MG63 (cell line): ENCODE measurements around the gene EIPR1. TPM values are rescaled to one million over a fixed set of nuclear protein-coding genes. Genes with fewer than 3 reads are reported as not detected.

Source experiments
- DNase-seq: peaks from one replicate; pipeline ENCODE4 v3.0.0-alpha.2; 2020
- H3K27me3 ChIP-seq: fragments of 250-450 bp; sonication (Bioruptor Pico); 2 replicates; pipeline ENCODE4 v1.5.1; 2020; ENCODE audit warnings: mild to moderate bottlenecking, moderate library complexity
- H3K36me3 ChIP-seq: fragments of 250-450 bp; sonication (Bioruptor Pico); 2 replicates; pipeline ENCODE4 v1.5.1; 2020; ENCODE audit warnings: mild to moderate bottlenecking, moderate library complexity
- H3K4me3 ChIP-seq: fragments of 250-450 bp; sonication (Bioruptor Pico); 2 replicates; pipeline ENCODE4 v1.5.1; 2020; ENCODE audit warnings: mild to moderate bottlenecking, moderate library complexity
- H3K9me3 ChIP-seq: fragments of 250-450 bp; sonication (Bioruptor Pico); 2 replicates; pipeline ENCODE4 v1.5.1; 2020; ENCODE audit warnings: mild to moderate bottlenecking, moderate library complexity
- total RNA-seq: library from RNA; depleted of rRNA; stranded (reverse); fragments of >200 nt; shearing (Covaris generic); gene quantifications from 2 replicates; pipeline ENCODE4 v1.2.3, GENCODE V29; 2014; ENCODE audit warnings: low replicate concordance

Gene EIPR1
- total RNA-seq, 1 experiment from 2014 or later, result 78.7 TPM

DNA sequence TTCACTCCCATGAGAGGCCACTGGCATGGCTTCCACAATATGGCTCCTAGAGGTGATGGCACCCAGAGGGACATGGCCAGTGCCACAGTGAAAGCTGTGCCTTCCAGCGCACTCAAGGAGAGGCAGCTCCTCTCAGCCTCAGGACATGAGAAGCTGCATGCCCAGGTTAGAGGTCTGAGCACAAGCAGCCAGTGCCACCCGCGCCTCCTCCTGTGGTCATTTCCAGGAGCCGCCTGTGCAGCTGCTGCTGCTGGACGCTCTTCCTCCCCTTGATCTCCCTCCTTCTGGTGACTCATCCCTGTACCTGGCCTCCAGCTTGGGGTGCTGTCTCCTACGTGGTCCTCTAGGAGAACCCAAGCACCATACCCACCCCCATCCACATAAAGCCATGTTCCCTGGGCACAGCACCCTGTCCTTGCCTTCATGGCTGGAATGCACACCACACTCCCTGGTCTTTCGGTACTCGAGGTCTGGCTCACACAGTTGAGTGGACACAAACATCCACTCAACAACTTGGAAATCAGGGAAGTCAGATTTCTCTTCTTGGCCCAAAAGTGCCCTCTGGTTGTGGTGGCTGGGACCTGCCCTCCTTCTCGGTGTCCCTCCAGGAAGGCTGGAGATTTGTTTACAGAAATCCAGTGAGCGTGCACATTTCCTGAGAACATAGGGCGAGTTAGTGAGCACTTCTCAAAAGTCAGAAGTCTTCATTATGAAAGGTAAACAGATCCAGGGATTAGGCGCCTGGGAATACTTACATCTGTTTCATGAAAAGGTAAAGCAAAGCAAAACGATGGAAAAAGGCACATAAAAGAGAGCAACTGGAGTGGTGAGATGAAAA lies 96.7 kb downstream of the EIPR1 start:
- no peaks in the 10 kb centered on the region for H3K27me3 ChIP-seq
- no peaks in the 10 kb centered on the region for H3K36me3 ChIP-seq
- DNase-seq, result no peak
- H3K9me3 ChIP-seq, result no peaks in the 10 kb centered on the region; the same call in 1 of the 2 replicates
- H3K4me3 ChIP-seq, result no peak overlapping the region

DNA sequence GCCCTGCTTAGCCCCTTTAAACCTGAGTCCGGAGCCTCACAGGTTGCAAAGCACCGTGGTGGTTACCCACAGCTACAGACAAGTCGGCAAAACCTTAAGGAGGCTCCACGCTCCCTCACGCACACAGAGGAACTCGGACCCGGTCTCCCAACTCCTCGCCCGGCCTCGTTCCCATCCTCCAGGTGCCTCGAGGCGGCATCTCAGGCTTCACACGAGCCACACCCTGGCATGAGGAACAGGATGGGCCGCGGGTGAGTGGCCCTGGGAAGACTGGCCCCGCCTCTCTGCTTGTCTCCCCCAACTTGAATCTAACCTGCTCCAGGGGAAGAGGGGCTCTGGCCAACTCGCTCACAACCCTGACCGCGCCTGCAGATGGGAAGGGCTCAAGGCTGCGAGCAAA lies 97.4 kb downstream of the EIPR1 start:
- Histone ChIP-seq H3K36me3 (no peaks in the 10 kb centered on the region), H3K4me3 (no peak overlapping the region)
- DNase-seq, result no peak

DNA sequence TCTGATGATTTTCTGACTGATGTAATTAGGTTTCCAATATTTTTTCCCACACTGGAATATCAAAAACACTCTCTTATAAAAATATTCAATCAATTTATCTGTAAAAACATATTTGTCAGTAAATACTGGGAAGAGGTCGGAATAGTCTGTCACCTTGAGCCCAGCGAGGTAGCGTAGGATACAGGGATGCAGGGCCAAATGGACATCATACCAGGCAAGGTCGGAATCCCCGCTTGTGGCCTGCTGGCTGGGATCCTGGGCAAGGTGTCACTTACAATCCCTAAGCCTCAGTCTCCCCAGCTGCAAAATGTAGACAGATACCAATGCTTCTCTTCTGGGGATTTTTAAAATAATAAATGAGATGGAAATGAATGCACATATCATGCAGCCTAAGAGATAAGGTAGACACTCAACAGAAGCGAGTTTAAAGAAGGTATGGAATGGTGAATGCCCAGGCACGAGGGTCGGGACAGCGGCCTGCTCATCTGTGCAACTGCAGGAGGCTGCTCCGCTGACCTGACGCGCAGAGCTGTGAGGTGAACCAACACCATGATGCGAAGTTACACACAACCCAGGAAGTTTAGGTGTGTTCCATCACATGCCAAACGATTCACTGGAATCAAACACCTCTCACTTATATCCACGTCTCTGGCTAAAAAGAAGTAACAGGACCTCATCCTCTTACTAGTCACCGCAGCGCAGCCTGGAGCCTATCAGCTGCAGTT lies 98.2 kb downstream of the EIPR1 start:
- Histone ChIP-seq H3K4me3 (no peak overlapping the region), H3K27me3 (no peaks in the 10 kb centered on the region)

More for the DNA sequence above, 97.4 kb downstream of the EIPR1 start:
- H3K9me3 ChIP-seq, result no peaks in the 10 kb centered on the region; the same call in 1 of the 2 replicates
- no peaks in the 10 kb centered on the region for H3K27me3 ChIP-seq

GRCh38 chr2:3278521-3279218 lies 98.9 kb downstream of the EIPR1 start:
- Histone ChIP-seq H3K36me3 (no peaks in the 10 kb centered on the region), H3K27me3 (no peaks in the 10 kb centered on the region), H3K9me3 (peaks cover 5% of the 10 kb centered on the region), H3K4me3 (no peak overlapping the region)
- no peak for DNase-seq

More for the DNA sequence above, 98.2 kb downstream of the EIPR1 start:
- H3K9me3 ChIP-seq, result peaks cover 5% of the 10 kb centered on the region
- DNase-seq, result no peak
- H3K36me3 ChIP-seq, result no peaks in the 10 kb centered on the region

GRCh38 chr2:3277748-3278520 lies 99.7 kb downstream of the EIPR1 start:
- no peaks in the 10 kb centered on the region for H3K36me3 ChIP-seq
- peaks cover 6% of the 10 kb centered on the region for H3K9me3 ChIP-seq
- no peak overlapping the region for H3K4me3 ChIP-seq
- DNase-seq, result no peak
- H3K27me3 ChIP-seq, result no peaks in the 10 kb centered on the region

- Histone ChIP-seq H3K4me3 (no peak overlapping the region), H3K36me3 (no peaks in the 10 kb centered on the region), H3K27me3 (no peaks in the 10 kb centered on the region), H3K9me3 (peaks cover 10% of the 10 kb centered on the region)
- no peak for DNase-seq
Measured at GRCh38 chr2:3277050-3277747, 100.4 kb downstream of the EIPR1 start.

DNA sequence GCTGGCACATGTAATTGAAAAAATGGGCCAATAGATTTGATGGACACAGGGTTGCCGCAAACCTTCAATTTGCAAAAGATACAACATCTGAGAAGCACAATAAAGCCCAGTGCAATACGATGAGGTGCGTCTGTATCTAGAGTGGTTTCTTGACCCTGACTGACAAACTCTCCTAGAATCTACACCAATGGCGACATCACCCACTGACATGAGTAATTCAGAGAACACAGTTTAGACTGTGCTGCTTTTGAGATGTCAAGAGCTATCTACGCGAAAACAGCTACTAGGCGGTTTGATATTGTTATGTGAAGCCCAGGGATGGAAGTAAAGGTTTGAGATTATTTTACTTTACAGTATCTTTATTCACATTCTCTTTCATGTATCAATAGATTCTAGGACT lies 104.9 kb downstream of the EIPR1 start:
- H3K4me3 ChIP-seq, result no peak overlapping the region
- H3K36me3 ChIP-seq, result no peaks in the 10 kb centered on the region
- no peaks in the 10 kb centered on the region for H3K27me3 ChIP-seq
- H3K9me3 ChIP-seq, result peaks cover 12% of the 10 kb centered on the region
- no peak for DNase-seq

- no peaks in the 10 kb centered on the region for H3K36me3 ChIP-seq
- H3K27me3 ChIP-seq, result no peaks in the 10 kb centered on the region
- H3K9me3 ChIP-seq, result peaks cover 12% of the 10 kb centered on the region
- H3K4me3 ChIP-seq, result no peak overlapping the region
- no peak for DNase-seq
Measured at GRCh38 chr2:3270095-3270478, 107.5 kb downstream of the EIPR1 start.

DNA sequence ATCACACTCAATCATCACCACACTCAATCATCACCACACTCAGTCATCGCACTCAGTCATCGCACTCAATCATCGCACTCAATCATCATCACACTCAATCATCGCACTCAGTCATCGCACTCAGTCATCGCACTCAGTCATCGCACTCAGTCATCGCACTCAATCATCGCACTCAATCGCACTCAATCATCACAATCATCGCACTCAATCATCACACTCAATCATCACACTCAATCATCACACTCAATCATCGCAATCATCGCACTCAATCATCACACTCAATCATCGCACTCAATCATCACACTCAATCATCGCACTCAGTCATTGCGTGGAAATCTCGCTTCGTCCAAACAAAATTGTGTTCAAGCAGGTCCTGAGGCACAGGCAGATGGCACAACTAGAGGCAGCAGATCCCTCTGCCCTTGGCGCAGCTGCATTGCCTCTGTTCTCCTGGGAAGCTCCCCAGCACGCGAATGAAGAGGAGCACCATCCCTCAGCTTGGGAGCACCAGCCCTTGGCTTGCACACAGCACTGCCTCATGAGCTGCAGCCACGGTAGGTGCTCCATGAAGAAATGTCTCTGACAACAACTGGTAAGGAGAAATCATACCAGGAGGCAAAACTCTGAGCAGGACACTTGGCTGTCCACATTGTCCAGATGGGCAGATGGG lies 108.1 kb downstream of the EIPR1 start:
- Histone ChIP-seq H3K4me3 (no peak overlapping the region), H3K36me3 (no peaks in the 10 kb centered on the region), H3K9me3 (peaks cover 7% of the 10 kb centered on the region), H3K27me3 (no peaks in the 10 kb centered on the region)
- DNase-seq, result no peak

- Histone ChIP-seq H3K4me3 (no peak overlapping the region), H3K36me3 (no peaks in the 10 kb centered on the region), H3K9me3 (peaks cover 7% of the 10 kb centered on the region; the same call in 1 of the 2 replicates), H3K27me3 (no peaks in the 10 kb centered on the region)
- no peak for DNase-seq
Measured at GRCh38 chr2:3268705-3269029, 109.0 kb downstream of the EIPR1 start.

GRCh38 chr2:3267869-3268704 lies 109.5 kb downstream of the EIPR1 start:
- Histone ChIP-seq H3K36me3 (no peaks in the 10 kb centered on the region), H3K4me3 (no peak overlapping the region), H3K9me3 (peaks cover 6% of the 10 kb centered on the region; the same call in 1 of the 2 replicates), H3K27me3 (no peaks in the 10 kb centered on the region)
- DNase-seq, result no peak

- Histone ChIP-seq H3K36me3 (no peaks in the 10 kb centered on the region), H3K4me3 (no peak overlapping the region), H3K9me3 (peaks cover 3% of the 10 kb centered on the region; the same call in 1 of the 2 replicates), H3K27me3 (no peaks in the 10 kb centered on the region)
- no peak for DNase-seq
Measured at GRCh38 chr2:3266925-3267867, 110.4 kb downstream of the EIPR1 start.

GRCh38 chr2:3265981-3266924 lies 111.4 kb downstream of the EIPR1 start:
- DNase-seq, result no peak
- H3K36me3 ChIP-seq, result no peaks in the 10 kb centered on the region
- H3K9me3 ChIP-seq, result no peaks in the 10 kb centered on the region
- no peak overlapping the region for H3K4me3 ChIP-seq
- H3K27me3 ChIP-seq, result no peaks in the 10 kb centered on the region
